Activated B cell treated with CpG ODN at 0.5 μM for 24 hours (primary cell): ENCODE data around the gene MINDY3. TPM values are rescaled to one million over a fixed set of nuclear protein-coding genes. Genes with fewer than 3 reads are reported as not detected.

ENCODE experiments used
- ATAC-seq: fragments of 200-7000 bp; cut with Tn5 transposase; one replicate; pipeline ENCODE4 v1.10.0; 2021; ENCODE audit warnings: low read depth, mild to moderate bottlenecking, moderate library complexity
- CTCF ChIA-PET: fragments of 350-600 bp; sonication (Branson Sonifier 250); formaldehyde crosslinking; loops from one replicate; lab custom pipeline; 2021; ENCODE audit warnings: antibody characterized with exemption; lab: Charles Lee
- POLR2A ChIA-PET: fragments of 350-600 bp; sonication (Branson Sonifier 250); formaldehyde crosslinking; loops from one replicate; lab custom pipeline; 2021; ENCODE audit warnings: antibody characterized with exemption; lab: Charles Lee
- DNase-seq: peaks from one replicate; pipeline ENCODE4 v3.0.0; 2022
- H3K27ac Mint-ChIP-seq: one replicate; pipeline ENCODE4 v1.8.0; 2020; ENCODE audit warnings: mixed read lengths
- H3K27me3 Mint-ChIP-seq: one replicate; pipeline ENCODE4 v1.8.0; 2021; ENCODE audit warnings: mixed read lengths
- H3K36me3 Mint-ChIP-seq: one replicate; pipeline ENCODE4 v1.8.0; 2021; ENCODE audit warnings: low read depth, mixed read lengths
- H3K4me1 Mint-ChIP-seq: one replicate; pipeline ENCODE4 v1.8.0; 2021; ENCODE audit warnings: mixed read lengths
- H3K4me3 Mint-ChIP-seq: one replicate; pipeline ENCODE4 v1.8.0; 2020; ENCODE audit warnings: mild to moderate bottlenecking, mixed read lengths
- H3K9me3 Mint-ChIP-seq: one replicate; pipeline ENCODE4 v1.8.0; 2020; ENCODE audit warnings: mixed read lengths
- intact Hi-C: fragments of 100-400 bp; cut with micrococcal nuclease; formaldehyde crosslinking; loops from one replicate; pipeline ENCODE4 v1.15.1; 2024
- total RNA-seq: library from RNA; stranded (reverse); gene quantifications from 2 replicates; pipeline ENCODE4 v1.2.3, GENCODE V29; 2022
- TF ChIP-seq, protein P1 (sequence below): fragments of 200-600 bp; IDR thresholded peaks from one replicate; pipeline ENCODE4 v1.8.0; 2022; ENCODE audit warnings: antibody characterized with exemption, mild to moderate bottlenecking

MINDY3 gene
- total RNA-seq, 1 donor from 2014 or later = 23.4 TPM

DNA sequence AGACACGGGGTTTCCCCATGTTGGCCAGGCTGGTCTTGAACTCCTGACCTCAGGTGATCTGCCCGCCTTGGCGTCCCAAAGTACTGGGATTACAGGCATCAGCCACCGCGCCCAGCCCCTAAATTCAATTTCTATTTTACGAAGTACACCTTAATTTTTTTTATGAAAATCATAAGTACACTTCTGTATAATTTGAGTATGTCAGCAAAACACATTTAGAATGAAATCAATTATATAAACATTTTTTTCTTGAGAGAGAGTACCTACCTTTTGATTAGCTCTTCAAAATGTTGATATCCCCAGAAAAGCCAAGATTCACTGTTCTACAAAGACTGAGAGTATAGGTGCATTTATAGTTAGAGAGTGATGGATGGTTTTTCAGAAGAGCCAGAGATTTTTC, 120.0 kb downstream of the MINDY3 start:
- TF ChIP-seq, protein P1, sequence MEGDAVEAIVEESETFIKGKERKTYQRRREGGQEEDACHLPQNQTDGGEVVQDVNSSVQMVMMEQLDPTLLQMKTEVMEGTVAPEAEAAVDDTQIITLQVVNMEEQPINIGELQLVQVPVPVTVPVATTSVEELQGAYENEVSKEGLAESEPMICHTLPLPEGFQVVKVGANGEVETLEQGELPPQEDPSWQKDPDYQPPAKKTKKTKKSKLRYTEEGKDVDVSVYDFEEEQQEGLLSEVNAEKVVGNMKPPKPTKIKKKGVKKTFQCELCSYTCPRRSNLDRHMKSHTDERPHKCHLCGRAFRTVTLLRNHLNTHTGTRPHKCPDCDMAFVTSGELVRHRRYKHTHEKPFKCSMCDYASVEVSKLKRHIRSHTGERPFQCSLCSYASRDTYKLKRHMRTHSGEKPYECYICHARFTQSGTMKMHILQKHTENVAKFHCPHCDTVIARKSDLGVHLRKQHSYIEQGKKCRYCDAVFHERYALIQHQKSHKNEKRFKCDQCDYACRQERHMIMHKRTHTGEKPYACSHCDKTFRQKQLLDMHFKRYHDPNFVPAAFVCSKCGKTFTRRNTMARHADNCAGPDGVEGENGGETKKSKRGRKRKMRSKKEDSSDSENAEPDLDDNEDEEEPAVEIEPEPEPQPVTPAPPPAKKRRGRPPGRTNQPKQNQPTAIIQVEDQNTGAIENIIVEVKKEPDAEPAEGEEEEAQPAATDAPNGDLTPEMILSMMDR = no peak
- ATAC-seq (no peak), DNase-seq (no peak)
- H3K9me3 Mint-ChIP-seq = no peaks in the 10 kb centered on the region
- H3K36me3 Mint-ChIP-seq = no peaks in the 10 kb centered on the region
- H3K4me1 Mint-ChIP-seq = no peaks in the 10 kb centered on the region
- H3K27ac Mint-ChIP-seq = no peak overlapping the region
- H3K4me3 Mint-ChIP-seq = no peak overlapping the region
- ChIA-PET CTCF (no interaction called here), POLR2A (no interaction called here)
- intact Hi-C loops = no loop called here
- no peaks in the 10 kb centered on the region for H3K27me3 Mint-ChIP-seq

DNA sequence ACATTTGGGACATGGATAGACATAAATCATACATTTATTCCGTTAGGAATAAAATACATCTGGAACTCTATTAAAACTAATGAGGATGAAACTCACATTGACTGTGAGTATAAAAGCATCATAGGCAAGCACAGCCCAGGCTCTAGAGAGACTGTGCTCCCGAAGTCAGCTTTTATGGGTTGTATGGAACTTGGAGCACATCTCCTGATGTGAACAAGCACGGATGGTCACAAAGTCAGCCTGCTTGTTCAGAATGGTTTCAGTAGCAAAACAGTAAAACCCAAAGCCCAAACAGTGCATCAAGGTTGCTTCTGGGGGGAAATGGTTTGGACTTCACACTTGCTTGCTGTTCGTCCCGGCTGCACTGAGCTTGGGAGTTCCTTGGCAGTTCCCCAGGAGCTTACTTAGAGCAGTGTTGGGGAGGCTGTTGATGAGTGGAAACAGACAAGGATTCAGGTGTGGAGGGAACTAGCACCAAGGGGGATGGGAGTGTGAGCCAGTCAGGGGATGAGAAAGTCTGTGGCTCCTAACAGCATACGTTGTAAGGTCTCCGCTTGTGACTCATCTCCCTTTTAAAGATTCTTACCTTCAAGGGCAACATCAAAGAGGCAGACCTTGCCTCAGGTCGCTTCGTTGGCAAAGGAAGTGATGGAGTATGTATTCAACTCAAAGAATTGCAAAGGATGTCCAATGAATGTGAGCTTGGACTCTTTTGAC, 120.9 kb downstream of the MINDY3 start:
- ChIA-PET POLR2A (no interaction called here), CTCF (no interaction called here)
- Mint-ChIP-seq H3K27ac (no peak overlapping the region), H3K27me3 (no peaks in the 10 kb centered on the region), H3K9me3 (no peaks in the 10 kb centered on the region), H3K4me1 (no peaks in the 10 kb centered on the region), H3K36me3 (no peaks in the 10 kb centered on the region), H3K4me3 (no peak overlapping the region)
- ATAC-seq (no peak), DNase-seq (no peak)
- intact Hi-C loops = no loop called here
- TF ChIP-seq, protein P1 = no peak

DNA sequence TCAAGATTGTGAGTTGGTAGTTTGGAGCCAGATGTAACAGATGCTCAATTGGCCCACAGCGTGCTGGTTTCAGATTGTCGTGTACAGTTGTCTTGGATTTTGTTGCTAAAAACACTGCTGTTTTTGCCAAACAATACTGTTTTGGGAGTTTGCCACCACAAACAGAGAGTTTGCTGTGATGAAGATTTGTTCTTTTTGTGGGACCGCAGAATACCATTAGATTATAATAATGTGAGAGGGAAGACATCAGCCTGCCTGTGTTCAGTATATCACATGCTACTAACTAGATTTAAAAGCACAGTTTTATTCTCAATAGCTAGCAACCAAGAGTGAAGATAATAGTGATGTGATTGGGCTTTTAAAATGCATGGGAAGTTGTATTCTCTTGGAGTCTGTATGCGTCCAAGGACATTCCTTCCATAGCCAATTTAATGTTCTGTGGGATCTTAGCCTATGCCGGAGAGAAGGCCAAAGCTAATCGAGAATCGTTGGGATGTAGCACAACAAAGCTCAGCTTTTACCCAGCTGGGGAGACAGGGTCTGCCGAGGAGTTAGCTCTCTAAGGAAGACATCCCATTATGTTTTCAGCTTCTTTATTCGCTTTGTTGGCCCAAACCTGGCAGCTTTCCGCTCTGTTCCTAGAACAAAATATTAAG, 121.9 kb downstream of the MINDY3 start:
- DNase-seq = no peak
- Mint-ChIP-seq H3K36me3 (no peaks in the 10 kb centered on the region), H3K4me3 (no peak overlapping the region), H3K27me3 (peaks cover 2% of the 10 kb centered on the region), H3K27ac (no peak overlapping the region), H3K4me1 (no peaks in the 10 kb centered on the region), H3K9me3 (peaks cover 3% of the 10 kb centered on the region)
- ATAC-seq = no peak
- intact Hi-C loops = no loop called here
- ChIA-PET CTCF (no interaction called here), POLR2A (no interaction called here)
- TF ChIP-seq, protein P1 = no peak

DNA sequence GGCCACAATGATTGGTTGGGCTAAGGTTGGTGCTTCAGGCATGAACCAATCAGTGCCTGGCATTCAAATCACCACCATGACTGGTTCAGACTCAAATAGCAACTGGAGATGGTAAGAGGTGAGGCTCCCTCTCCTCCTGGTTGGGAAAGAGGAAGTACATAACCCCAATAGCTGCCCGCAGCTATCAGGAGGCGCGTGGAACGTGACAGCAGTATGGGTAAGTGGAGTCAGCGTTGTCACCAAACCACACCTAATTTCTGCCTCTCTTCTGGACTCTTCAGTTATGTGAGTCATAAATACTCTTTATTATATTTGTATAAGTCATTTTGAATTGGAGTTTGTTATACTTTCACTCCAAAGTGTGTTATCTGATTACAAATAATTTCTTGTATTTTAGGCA, 122.7 kb downstream of the MINDY3 start:
- Mint-ChIP-seq H3K9me3 (peaks cover 3% of the 10 kb centered on the region), H3K36me3 (no peaks in the 10 kb centered on the region), H3K4me3 (no peak overlapping the region), H3K4me1 (no peaks in the 10 kb centered on the region), H3K27ac (no peak overlapping the region), H3K27me3 (peaks cover 2% of the 10 kb centered on the region)
- ChIA-PET POLR2A (no interaction called here), CTCF (no interaction called here)
- no peak for ATAC-seq
- intact Hi-C loops = no loop called here
- TF ChIP-seq, protein P1 = no peak
- DNase-seq = no peak

DNA sequence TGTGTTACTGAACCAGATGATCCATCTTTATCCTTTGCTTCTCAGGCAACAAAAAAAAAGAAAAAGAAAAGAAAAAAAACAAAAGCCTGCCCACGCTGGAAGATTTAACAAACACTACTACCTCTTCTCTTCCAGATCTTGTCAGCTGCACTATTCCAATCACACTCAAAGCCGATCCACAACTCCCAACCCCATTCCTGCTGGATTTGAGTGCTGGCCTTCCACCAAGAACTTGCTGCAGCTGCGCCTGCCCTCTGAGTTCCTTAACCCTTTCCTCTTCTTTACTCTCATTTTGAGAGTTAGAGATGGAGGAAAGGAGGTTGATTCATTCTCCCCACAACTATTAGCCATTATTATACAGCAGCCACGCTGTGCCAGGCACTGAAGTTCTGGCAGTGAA, 124.5 kb downstream of the MINDY3 start:
- H3K27ac Mint-ChIP-seq = no peak overlapping the region
- no peaks in the 10 kb centered on the region for H3K36me3 Mint-ChIP-seq
- POLR2A ChIA-PET = no interaction called here
- no peak overlapping the region for H3K4me3 Mint-ChIP-seq
- peaks cover 7% of the 10 kb centered on the region for H3K9me3 Mint-ChIP-seq
- H3K27me3 Mint-ChIP-seq = peaks cover 2% of the 10 kb centered on the region
- DNase-seq (no peak), ATAC-seq (no peak)
- intact Hi-C loops = no loop called here
- H3K4me1 Mint-ChIP-seq = no peaks in the 10 kb centered on the region
- CTCF ChIA-PET = no interaction called here
- TF ChIP-seq, protein P1 = no peak
